Keratinocyte (primary cell): ENCODE data around the gene APCDD1L.

Experiments
- EZH2 ChIP-seq: IDR thresholded peaks from one replicate; pipeline ENCODE4 v1.6.1; 2012; ENCODE audit warnings: inconsistent platforms, mild to moderate bottlenecking, low read length, moderate library complexity
- TF ChIP-seq, protein P1 (sequence below), 3 experiments: IDR thresholded peaks in 1 of 3; conservative IDR thresholded peaks in 1 of 3; optimal IDR thresholded peaks in 1 of 3; 2 replicates in 2 of 3; 3 replicates in 1 of 3; pipeline versions ENCODE3 to v1.5.1; 2011; ENCODE audit warnings: low read length in 3 of 3, mild to moderate bottlenecking in 3 of 3, moderate library complexity in 2 of 3, control low read depth in 1 of 3, inconsistent platforms in 1 of 3; ENCODE audit not compliant: insufficient read depth in 2 of 3; ENCODE audit errors: extremely low read depth in 1 of 3

- TF ChIP-seq, protein P1, sequence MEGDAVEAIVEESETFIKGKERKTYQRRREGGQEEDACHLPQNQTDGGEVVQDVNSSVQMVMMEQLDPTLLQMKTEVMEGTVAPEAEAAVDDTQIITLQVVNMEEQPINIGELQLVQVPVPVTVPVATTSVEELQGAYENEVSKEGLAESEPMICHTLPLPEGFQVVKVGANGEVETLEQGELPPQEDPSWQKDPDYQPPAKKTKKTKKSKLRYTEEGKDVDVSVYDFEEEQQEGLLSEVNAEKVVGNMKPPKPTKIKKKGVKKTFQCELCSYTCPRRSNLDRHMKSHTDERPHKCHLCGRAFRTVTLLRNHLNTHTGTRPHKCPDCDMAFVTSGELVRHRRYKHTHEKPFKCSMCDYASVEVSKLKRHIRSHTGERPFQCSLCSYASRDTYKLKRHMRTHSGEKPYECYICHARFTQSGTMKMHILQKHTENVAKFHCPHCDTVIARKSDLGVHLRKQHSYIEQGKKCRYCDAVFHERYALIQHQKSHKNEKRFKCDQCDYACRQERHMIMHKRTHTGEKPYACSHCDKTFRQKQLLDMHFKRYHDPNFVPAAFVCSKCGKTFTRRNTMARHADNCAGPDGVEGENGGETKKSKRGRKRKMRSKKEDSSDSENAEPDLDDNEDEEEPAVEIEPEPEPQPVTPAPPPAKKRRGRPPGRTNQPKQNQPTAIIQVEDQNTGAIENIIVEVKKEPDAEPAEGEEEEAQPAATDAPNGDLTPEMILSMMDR (optimal IDR thresholded peaks at IDR 0.05 in 1 of 3, IDR thresholded peaks at IDR 0.05 in 1 of 3, conservative IDR thresholded peaks at IDR 0.05 in 1 of 3; ENCODE audit: extremely low read depth in 1 of 3, insufficient read depth in 2 of 3, low read length in 3 of 3), result no peak
- TF ChIP-seq EZH2, result no peak
These were observed 27.4 kb upstream of the APCDD1L start for GRCh38 chr20:58542411-58543095.
